Stimulated activated CD4-positive, alpha-beta T cell treated with anti-CD3 and anti-CD28 coated beads, Interleukin-4, amount 100 ng/mL, for 4 hours (primary cell): Measurements from ENCODE around the gene OVOL3.
A peak's percentile ranks its signal among the peaks of the same experiment; 100 is the strongest.

Experiments used
- DNase-seq, 2 experiments: peaks; one replicate each; pipeline ENCODE4 v3.0.0-alpha.2; 2020

The OVOL3 gene

DNA sequence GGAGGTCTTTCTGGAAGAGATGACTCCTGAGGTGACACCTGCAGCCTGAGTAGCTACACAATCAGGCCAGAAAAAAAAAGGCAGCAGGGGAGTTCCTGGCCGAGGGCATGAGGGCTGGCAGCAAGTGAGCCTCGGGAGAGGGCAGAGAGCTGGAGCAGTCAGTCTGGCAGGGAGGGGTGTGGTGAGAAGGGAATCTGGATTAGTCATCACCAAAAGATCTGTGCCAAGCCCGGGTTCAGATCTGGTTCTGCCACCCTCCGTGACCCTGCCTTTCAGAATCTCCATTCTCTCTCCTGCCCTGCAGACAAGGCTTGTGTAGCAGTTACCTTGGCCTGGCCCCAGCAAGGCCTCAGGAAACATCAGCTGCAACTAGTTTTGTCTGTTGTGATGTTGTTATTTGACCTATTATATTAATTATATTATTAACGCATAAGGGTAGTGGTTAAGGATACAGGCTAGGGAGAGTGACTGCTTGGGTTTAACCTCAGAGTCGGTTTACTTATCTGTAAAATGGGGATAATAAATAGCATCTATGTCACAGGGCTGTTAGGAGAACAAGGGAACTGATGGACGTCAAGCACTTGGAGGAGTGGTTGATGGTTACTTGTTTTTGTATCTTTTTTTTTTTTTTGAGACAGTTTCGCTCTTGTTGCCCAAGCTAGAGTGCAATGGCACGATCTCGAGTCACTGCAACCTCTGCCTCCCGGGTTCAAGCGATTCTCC, 26.2 kb downstream of the OVOL3 start:
- no peak for DNase-seq

DNA sequence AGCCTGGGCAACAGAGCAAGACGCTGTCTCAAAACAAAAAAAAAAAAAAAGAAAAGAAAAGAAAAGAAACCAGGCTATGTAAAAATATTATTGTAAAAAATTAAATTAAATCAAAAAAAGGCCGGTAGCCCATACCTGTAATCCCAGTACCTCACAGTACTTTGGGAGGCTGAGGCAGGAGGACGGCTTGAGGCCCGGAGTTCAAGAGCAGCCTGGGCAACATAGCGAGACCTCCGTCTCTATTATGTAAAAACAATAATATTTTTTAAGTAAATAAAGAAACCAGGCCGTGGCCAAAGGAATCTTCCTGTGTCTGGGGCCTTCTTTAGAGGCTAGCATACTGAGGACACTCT, 28.2 kb downstream of the OVOL3 start:
- DNase-seq, result no peak

DNA sequence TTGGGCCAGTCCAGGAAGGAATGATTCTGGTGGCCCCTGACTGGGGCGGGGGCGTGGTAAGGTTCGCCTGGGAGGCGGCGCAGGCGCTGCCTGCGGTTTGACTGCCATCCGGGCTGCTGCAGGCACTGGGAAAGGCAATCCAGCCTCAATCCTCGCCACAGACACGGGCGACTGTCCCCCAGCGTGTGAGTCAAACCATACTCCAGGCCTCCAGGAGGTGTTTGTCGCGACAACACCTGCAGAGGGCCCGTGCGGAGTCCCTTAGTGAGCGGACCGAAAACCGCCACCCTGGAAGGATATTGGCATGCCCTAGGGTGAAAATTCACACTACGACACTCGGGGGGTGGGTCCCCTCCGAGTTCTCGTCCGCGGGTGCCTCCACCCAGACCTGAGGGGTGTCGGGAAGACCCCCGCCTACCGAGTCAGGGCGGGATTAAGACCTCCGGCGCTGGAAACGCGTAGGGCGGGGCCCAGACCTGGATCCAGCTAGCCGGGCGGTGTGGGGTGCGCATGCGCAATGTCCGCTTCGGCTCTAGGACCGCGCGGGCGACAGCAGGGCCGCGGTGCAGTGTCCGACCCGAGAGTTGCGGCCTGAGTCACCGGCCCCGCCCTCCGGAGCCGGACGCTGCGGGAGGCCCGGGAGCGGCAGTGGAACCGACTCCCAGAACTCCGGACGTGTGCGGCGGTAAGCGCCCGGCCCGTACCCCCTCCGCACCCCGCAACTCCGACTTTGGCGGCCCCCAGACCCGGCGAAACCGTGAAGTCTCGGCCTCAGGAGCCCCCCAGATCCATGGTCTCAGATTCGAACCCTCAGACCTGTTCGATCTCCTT, 28.7 kb downstream of the OVOL3 start, which contains the start of gene CAPNS1:
Gene CAPNS1 (plus strand): TSS at position 594 of the 831 bp plus-strand sequence. CDS start 946 bp downstream, outside the sequence.
- peak; percentile 88 to 90 for DNase-seq

DNA sequence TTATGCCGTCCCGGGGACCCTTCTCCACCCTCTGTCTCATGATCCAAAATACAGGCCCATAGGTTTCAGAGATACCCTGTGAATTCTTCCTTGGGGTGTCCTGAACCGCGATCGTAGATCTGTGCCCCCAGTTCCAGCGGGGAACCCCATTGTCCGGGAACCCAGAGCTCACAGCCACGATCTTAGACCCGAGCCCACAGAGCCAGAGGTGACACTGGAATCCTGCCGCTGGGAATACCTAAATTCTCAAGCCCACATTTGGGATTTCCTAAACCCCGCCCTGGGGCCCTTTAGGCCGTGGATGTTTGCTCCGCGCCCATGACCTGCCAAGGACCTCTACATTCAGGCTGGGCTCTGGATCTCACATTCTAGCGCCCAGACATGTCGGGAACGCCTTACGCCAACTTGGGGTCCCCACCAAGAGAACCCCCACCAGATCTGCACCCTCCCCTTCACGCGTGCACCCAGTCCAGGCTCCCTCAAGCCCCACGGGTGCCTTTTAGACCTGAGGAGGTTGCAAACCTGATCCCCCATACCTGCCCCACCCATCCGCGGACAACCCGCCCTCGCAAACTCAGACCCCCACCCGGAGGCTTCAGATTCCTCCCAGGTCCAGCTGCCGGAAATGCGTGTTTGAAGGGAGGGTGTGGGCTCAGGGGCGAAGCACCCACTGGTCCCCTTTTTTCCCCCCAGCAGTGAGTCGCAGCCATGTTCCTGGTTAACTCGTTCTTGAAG, 29.5 kb downstream of the OVOL3 start:
- peak; percentile 28 to 31 for DNase-seq

DNA sequence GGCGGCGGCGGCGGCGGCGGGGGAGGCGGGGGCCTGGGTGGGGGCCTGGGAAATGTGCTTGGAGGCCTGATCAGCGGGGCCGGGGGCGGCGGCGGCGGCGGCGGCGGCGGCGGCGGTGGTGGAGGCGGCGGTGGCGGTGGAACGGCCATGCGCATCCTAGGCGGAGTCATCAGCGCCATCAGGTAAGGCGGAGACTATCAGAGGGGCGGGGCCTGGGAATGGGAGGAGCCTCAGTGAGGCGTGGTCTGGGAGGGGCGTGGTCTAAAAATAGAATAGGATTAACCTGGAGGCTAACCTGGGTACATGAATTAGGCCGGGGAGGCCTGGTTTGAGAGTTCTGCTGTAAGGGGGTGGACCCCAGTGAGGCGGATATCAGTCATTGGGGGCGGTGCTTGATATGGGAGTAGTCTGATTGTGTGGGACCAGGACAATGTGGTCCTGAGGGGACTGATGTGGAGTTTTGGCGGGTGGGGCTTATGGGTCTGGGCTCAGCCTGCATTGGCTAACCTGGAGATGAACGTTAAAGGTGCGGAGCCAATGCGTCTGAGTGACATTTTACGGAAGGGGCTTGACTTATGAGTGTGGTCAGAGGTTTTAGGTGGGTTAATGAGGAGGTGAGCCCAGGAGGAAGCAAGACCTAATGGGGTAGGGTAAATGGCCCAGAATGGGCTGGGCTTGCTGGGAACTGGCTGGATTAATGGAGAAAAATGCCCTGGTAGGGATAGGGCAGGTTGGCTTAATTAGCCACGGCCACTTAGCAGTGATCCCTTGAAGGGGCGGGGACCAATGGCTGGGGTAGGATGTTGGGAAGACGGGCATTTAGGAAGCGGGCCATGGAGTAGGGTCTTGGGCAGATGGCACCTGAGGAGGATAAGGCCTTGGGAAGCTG, 30.3 kb downstream of the OVOL3 start:
- DNase-seq, result peak; percentile 86 to 89

DNA sequence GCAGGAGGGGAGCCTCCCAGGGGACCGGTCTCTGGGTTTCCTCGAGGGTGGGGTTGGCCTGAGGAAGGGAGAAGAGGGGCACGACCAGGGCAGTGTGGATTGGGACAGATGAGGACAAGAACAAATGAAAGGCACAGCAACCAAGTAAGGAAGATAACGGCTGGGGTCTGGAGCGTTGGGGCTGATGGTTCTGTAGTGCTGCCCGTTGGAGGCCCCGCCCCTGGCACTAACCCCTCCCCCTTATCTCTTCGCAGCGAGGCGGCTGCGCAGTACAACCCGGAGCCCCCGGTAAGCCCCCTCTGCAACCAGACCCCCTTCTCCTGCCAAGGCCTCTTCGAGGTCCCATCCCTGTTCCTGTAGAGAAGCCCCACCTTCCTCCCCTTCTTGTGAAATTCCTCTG, 31.1 kb downstream of the OVOL3 start:
- no peak for DNase-seq

DNA sequence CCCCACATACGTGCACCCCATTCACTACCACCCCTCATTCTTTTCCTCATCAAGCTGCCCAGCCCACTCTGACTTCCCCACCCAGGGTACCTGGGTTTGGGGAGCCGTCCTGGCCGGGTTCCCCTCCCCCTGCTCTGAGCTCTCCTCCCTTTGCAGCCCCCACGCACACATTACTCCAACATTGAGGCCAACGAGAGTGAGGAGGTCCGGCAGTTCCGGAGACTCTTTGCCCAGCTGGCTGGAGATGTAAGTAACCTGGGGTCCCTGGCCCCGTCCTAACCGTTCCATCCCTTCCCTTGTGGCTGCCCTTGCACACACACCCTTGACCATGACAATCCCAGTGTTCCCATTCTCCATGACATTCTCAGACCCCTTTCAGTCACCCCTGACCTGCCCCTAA, 31.6 kb downstream of the OVOL3 start:
- no peak for DNase-seq

DNA sequence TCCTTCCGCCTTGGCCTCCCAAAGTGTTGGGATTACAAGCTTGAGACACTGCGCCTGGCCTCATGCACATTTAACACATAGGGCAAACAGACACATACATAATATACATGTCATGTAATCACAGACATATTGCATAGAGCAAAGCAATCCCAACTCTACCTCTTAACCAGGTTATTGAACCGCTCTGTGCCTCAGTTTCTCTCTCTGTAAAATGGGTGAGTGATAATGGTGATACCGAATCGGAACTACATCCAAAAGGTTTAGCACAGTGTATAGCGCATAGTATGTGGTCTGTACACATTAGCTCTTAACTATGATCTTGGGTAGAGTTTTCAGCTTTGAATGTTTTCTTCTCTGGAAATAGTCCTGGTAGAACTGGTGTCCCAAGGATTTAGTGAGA, 33.7 kb downstream of the OVOL3 start:
- no peak for DNase-seq

DNA sequence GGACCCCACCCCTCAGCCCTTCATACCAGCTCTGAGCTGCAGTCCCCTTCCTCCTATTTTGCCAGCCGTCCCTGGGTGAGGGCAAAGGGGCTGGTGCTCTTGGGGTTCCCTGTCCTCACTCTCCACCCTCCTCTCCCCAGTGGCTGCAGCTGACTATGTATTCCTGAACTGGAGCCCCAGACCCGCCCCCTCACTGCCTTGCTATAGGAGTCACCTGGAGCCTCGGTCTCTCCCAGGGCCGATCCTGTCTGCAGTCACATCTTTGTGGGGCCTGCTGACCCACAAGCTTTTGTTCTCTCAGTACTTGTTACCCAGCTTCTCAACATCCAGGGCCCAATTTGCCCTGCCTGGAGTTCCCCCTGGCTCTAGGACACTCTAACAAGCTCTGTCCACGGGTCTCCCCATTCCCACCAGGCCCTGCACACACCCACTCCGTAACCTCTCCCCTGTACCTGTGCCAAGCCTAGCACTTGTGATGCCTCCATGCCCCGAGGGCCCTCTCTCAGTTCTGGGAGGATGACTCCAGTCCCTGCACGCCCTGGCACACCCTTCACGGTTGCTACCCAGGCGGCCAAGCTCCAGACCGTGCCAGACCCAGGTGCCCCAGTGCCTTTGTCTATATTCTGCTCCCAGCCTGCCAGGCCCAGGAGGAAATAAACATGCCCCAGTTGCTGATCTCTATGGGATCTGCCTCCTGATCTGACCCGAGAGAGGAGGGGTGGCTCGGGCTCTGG, 38.9 kb downstream of the OVOL3 start:
- no peak for DNase-seq

DNA sequence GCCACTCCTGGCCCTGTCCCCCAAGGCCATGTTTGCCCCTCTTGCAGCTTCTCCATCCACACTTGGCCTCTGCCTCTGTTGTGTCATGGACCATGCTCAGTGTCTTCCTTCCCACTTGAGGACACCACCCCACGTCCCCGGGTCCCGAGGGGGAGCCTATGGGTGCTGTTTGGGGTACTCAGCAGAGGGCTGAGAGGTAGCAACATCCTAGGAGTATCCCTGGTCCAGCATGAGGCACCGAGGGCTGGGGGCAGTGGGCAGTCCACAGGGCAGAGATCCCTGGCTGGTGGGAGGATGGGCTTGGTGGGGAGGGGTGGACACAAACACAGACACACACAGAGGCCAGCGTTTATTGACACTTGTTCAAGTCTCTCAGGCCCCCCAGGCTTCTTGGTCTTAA, 39.6 kb downstream of the OVOL3 start:
- DNase-seq, result no peak

DNA sequence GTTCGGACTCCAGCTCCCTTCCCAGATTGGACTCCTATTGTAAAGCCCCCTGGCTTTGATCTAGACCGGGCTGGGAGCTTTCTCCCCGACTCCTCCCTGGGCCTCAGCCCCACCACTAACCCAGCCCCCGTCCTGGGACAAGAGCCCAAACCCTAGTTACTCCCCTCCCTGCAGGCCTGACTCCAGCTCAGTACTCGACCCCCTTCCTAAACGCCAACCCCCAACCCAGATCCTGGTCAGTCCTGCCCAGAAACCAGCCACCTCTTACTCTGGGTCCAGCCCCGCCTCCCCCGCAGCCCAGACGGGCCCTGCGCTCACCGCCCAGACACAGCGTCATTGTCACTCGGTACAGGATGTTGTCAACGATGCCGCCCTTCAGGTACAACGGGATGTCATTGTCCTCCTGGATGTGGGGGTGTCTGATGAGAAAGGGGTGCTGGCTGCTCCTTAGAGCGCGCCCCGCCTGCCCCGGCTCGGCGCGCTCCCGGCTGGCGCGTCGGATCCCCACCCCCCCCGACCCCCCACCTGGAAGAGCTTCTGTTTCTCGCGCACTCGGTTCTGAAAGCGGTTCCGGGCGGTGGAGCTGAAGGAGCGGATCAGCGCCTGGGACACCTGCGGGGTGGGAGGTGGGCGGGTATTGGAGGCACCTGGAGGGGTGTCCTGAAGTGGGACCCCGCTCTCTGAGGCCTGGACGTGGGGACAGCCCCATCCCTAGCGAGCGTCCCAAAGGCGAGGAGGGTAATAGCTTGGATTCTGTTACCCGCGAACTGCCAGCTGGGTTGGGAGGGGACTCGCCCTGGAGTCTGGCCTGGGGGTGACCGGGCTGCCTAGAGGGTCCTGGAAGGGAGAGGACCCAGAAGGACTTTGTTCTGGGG, 40.4 kb downstream of the OVOL3 start:
- no peak for DNase-seq

DNA sequence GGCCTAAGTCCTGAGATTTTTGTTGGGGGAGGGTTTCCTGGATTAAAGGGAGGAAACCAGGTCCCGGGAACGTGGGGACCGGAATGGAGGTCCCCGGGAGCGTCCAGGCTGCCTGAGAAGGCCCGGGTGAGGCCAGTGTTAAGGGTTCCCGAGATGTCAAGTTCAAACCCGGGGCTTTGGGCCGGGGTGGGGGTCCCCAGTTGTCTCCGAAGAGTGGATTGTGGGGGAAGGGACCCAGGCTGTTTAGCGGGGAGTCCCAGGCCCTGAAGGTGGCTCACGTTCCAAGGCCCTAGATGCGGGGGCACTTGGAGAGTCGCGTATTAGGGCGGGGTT, 41.0 kb downstream of the OVOL3 start:
- no peak for DNase-seq

DNA sequence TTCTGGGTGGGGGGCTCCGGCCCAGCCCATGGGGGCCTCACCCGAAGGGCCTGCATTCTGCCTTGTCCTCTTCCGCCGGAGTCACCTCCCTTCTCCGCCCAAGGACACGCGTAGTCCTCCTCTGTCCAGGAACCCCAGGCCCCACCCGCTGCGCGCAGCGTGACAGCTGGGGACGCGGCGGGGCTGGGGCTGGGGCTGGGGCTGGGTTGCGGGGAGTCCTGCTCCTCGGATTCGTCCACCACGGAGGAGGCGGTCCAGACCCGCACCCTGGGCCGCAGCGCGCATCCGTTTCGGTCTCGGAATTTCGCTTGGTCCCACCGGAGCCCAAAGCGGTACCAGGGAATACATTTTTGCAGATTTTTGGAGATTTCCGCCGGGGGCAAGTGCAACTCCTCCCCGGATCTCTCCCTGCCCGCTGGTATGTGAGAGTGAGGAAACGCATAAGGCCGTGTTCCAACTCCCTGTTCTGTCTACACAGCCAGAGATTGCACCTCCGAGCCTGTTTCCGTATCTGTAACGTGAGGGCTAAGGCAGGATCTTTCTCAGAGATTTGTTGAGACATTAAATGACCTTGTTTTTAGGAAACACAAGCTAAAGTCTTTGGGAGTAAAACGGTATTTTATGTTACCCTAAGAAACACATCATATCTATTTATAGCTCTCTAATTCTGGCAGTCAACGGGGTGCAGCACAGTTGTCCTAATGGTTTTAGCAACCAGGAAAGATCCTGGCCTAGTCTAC, 41.6 kb downstream of the OVOL3 start, which contains the start of gene COX7A1:
Gene COX7A1 (minus strand): TSS at position 96 of the 740 bp plus-strand sequence. CDS start 40 bp downstream, at position 56.
- no peak for DNase-seq

DNA sequence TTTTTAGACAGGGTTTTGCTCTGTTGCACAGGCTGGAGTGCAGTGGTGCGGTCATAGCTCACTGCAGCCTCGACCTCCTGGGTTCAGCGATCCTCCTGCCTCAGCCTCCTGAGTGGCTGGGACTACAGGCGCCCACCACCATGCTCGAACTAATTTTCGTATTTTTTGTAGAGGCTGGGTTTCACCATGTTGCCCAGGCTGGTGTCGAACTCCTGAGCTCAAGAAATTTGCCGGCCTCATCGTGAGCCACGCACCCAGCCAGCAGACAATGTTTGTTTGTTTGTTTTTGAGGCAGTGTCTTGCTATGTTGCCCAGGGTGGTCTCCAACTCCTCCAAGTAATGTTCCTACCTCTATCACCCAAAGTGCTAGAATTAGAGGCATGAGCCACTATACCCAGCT, 42.2 kb downstream of the OVOL3 start:
- no peak for DNase-seq

DNA sequence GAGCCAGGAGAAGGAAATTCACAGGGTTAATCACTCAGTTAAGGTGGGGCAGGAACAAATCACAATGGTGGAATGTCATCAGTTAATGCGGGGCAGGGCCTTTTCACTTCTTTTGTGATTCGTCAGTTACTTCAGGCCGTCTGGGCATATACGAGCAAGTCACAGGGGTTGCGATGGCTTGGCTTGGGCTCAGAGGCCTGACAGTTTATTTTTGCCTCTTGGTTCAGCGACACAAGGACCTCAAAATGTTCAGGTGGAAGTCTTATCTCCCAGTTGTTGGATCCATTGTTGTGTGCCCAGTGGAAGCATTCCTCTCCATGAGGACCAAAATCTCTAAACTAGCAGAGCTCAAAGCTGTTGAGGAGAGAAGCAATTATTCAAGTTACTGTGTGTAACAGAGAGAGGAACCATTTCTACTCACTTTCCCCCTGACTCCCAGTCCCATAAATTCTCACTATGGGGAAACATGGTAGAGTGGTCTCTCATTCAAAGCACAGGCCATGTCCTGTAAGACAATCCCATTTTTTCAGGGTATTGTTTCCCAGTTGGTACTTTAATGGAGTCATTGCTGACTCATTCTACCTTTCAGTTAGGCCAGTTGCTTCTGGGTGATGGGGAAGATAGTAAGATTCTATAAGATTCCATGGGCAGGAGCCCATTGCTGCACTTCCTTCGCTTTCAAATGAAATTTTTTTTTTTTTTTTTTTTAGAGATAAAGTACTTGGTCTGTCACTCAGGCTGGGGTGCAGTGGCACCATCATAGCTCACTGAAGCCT, 50.1 kb downstream of the OVOL3 start:
- no peak for DNase-seq
